Mammary epithelial cell (primary cell): ENCODE data around the gene BSN.

Experiments used
- CTCF ChIP-seq, 2 donors: IDR thresholded peaks in 1 of 2; conservative IDR thresholded peaks in 1 of 2; 2 replicates each; pipeline ENCODE4 v1.5.1; 2011 to 2012; ENCODE audit warnings: inconsistent platforms in 2 of 2, low read length in 2 of 2, mild to moderate bottlenecking in 2 of 2, control low read depth in 1 of 2, low read depth in 1 of 2; ENCODE audit not compliant: insufficient read depth in 1 of 2; ENCODE audit errors: extremely low read depth in 1 of 2
- EZH2 ChIP-seq: IDR thresholded peaks from 2 replicates; pipeline ENCODE4 v1.6.1; 2012; ENCODE audit warnings: low read length, inconsistent platforms, borderline replicate concordance

- no peak for TF ChIP-seq CTCF (conservative IDR thresholded peaks at IDR 0.05 in 1 of 2, IDR thresholded peaks at IDR 0.05 in 1 of 2; ENCODE audit: extremely low read depth in 1 of 2, insufficient read depth in 1 of 2, low read depth in 1 of 2, low read length in 2 of 2)
- no peak for TF ChIP-seq EZH2
These were observed at the start of gene BSN for GRCh38 chr3:49553692-49554632.
